Measurements from ENCODE around the gene DYNLL1. TPM values are rescaled to one million over a fixed set of nuclear protein-coding genes. Genes with fewer than 3 reads are reported as not detected.

Gene DYNLL1
- total and polyA plus RNA-seq, 2 of the 13 experiments (the other 11 are each of a cell fraction or from before 2014, with no cell fraction given), result 271 to 294 TPM

GRCh38 chr12:120469450-120470149 lies 26.3 kb upstream of the DYNLL1 start, which contains the start of gene SRSF9 (continued):
- TF ChIP-seq ZBTB49 (CRISPR knock-in tag; IDR thresholded peaks at IDR 0.05; ENCODE audit: borderline replicate concordance) (no peak), HIC2 (CRISPR knock-in tag; IDR thresholded peaks at IDR 0.05; ENCODE audit: low read depth) (no peak; the same call in 1 of the 2 replicates), ZNF160 (CRISPR knock-in tag; IDR thresholded peaks at IDR 0.05) (no peak), RXRB (CRISPR knock-in tag; IDR thresholded peaks at IDR 0.05; ENCODE audit: borderline replicate concordance) (peak; percentile 70; the same call in 1 of the 2 replicates), WIZ (CRISPR knock-in tag; IDR thresholded peaks at IDR 0.05) (no peak), ZNF282 (IDR thresholded peaks at IDR 0.05; ENCODE audit: partially characterized antibody) (no peak), ZNF609 (CRISPR knock-in tag; IDR thresholded peaks at IDR 0.05; ENCODE audit: borderline replicate concordance) (peak; percentile 48; the same call in 1 of the 2 replicates), ZNF280D (CRISPR knock-in tag; IDR thresholded peaks at IDR 0.05) (0 out of 2 replicates have a peak, but pooled peaks have one; percentile 5), TFE3 (CRISPR knock-in tag; IDR thresholded peaks at IDR 0.05) (no peak), EZH2 (conservative IDR thresholded peaks at IDR 0.05; ENCODE audit: low read depth, low read length) (no peak), ETV5 (CRISPR knock-in tag; IDR thresholded peaks at IDR 0.05; ENCODE audit: borderline replicate concordance) (peak; percentile 92)
